Breast epithelium (tissue), 4 donors: Measurements from ENCODE around the gene PRIMA1. TPM values are rescaled to one million over a fixed set of nuclear protein-coding genes. Genes with fewer than 3 reads are reported as not detected.
A peak's percentile ranks its signal among the peaks of the same experiment; 100 is the strongest.
"Not testable (repeated sequence)": the region's sequence is repeated elsewhere in the genome, so short reads cannot be mapped to it uniquely, and the experiment has no call there.

ENCODE experiments used
- DNase-seq, 2 donors: peaks; one replicate each; pipeline ENCODE4 v3.0.0-alpha.2; 2019; ENCODE audit warnings: low spot score in 2 of 2
- H3K27ac ChIP-seq, 2 donors: fragments of 200-600 bp; sonication (generic) in 1 of 2; one replicate each; pipeline ENCODE4 v1.5.1; 2016 to 2019; ENCODE audit warnings: mild to moderate bottlenecking in 1 of 2
- H3K27me3 ChIP-seq, 2 donors: fragments of 200-600 bp; sonication (generic) in 1 of 2; one replicate each; pipeline versions ENCODE4 v1.5.1 to v1.6.0; 2017 to 2019; ENCODE audit warnings: control low read depth in 1 of 2, mild to moderate bottlenecking in 1 of 2
- H3K36me3 ChIP-seq: fragments of 200-600 bp; one replicate; pipeline ENCODE4 v1.5.1; 2019
- H3K4me1 ChIP-seq, 2 donors: fragments of 200-600 bp; sonication (generic); one replicate each; pipeline ENCODE4 v1.5.1; 2016 to 2019; ENCODE audit warnings: control low read depth in 1 of 2
- H3K4me3 ChIP-seq, 3 donors: fragments of 200-600 bp; sonication (generic); 1 replicate in 2 of 3; 2 replicates in 1 of 3; pipeline ENCODE4 v1.5.1; 2016 to 2019; ENCODE audit warnings: mild to moderate bottlenecking in 3 of 3, moderate library complexity in 2 of 3
- H3K9me3 ChIP-seq, 2 donors: fragments of 200-600 bp; sonication (generic) in 1 of 2; one replicate each; pipeline ENCODE4 v1.5.1; 2016 to 2019; ENCODE audit warnings: control low read depth in 1 of 2
- POLR2A ChIP-seq: fragments of 450-650 bp; IDR thresholded peaks from one replicate; pipeline ENCODE4 v1.6.1; 2016; ENCODE audit warnings: antibody characterized with exemption, mild to moderate bottlenecking, moderate library complexity
- POLR2AphosphoS5 ChIP-seq, 3 donors: sonication (generic); formaldehyde crosslinking; IDR thresholded peaks; one replicate each; pipeline ENCODE4 v1.6.1; 2017; ENCODE audit warnings: antibody characterized with exemption in 3 of 3
- intact Hi-C: fragments of 100-400 bp; cut with DNase I; formaldehyde crosslinking; loops from one replicate; pipeline ENCODE4 v1.15.1; 2023; ENCODE audit warnings: low total_unique reads
- total RNA-seq, 3 donors: library from RNA; depleted of rRNA; stranded (reverse); fragments of >200 nt; gene quantifications; one replicate each; pipeline ENCODE4 v1.1.0, GENCODE V29; 2016
- TF ChIP-seq, protein P1 (sequence below), 3 donors: fragments of 450-650 bp; IDR thresholded peaks; one replicate each; pipeline ENCODE4 v1.5.1; 2016 to 2017; ENCODE audit warnings: antibody characterized with exemption in 3 of 3, mild to moderate bottlenecking in 3 of 3, moderate library complexity in 3 of 3

PRIMA1 gene
- total RNA-seq, 3 donors from 2014 or later = 0.98 to 2.1 (median 1.3) TPM

DNA sequence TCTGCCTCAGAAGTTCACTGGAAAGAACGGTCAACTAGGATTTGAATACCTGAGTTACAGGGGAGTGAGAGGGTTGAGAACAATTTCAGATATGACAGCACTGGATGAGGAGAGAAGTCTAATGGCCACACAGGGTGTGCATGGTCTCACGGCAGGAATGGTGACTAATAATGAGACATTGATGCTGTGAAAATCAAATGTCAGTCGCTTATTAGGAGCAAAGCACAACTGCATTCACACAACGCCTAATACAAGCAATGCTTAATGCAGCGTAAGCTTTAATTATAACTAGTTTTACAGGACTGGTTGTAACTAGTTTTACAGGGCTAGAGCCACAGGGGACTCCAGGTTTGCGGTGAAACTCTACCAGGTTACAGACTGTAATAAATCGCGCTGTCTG is 23.4 kb upstream of the PRIMA1 start:
- Histone ChIP-seq H3K4me1 (no peaks in the 10 kb centered on the region), H3K27ac (no peak overlapping the region), H3K4me3 (no peak overlapping the region), H3K9me3 (peaks cover 3 to 38% of the 10 kb centered on the region in 2 donors), H3K27me3 (no peaks in the 10 kb centered on the region), H3K36me3 (no peaks in the 10 kb centered on the region)
- TF ChIP-seq POLR2A = no peak
- TF ChIP-seq, protein P1, sequence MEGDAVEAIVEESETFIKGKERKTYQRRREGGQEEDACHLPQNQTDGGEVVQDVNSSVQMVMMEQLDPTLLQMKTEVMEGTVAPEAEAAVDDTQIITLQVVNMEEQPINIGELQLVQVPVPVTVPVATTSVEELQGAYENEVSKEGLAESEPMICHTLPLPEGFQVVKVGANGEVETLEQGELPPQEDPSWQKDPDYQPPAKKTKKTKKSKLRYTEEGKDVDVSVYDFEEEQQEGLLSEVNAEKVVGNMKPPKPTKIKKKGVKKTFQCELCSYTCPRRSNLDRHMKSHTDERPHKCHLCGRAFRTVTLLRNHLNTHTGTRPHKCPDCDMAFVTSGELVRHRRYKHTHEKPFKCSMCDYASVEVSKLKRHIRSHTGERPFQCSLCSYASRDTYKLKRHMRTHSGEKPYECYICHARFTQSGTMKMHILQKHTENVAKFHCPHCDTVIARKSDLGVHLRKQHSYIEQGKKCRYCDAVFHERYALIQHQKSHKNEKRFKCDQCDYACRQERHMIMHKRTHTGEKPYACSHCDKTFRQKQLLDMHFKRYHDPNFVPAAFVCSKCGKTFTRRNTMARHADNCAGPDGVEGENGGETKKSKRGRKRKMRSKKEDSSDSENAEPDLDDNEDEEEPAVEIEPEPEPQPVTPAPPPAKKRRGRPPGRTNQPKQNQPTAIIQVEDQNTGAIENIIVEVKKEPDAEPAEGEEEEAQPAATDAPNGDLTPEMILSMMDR (IDR thresholded peaks at IDR 0.05) = no peak
- TF ChIP-seq POLR2AphosphoS5 (IDR thresholded peaks at IDR 0.05) = no peak
- intact Hi-C loops = no loop called here
- no peak for DNase-seq

DNA sequence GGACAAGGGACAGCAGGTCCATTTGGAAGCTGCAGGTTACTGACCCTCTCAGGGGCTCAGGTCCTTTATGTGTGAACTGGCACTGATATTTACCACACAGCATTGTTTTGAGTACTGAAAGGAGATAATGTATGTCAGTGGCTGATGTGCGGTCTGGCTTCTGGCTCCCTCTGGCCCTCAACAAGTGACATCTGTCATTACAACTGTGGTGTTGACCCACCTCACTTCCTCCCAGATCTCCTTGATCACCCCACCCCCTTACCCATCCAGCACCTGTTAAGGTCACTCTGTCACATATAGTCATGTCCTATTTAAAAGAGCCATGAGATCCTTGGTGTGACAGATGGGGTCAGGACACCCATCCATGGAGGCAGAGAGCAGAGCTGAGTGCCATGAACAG is 22.7 kb upstream of the PRIMA1 start:
- no peak overlapping the region for H3K27ac ChIP-seq
- H3K4me1 ChIP-seq = no peaks in the 10 kb centered on the region
- H3K9me3 ChIP-seq = peaks cover 3 to 35% of the 10 kb centered on the region in 2 donors
- intact Hi-C loops = no loop called here
- no peaks in the 10 kb centered on the region for H3K36me3 ChIP-seq
- no peak for DNase-seq
- TF ChIP-seq, protein P1 (IDR thresholded peaks at IDR 0.05) = no peak
- no peak for TF ChIP-seq POLR2A
- no peak for TF ChIP-seq POLR2AphosphoS5 (IDR thresholded peaks at IDR 0.05)
- H3K4me3 ChIP-seq = no peak overlapping the region
- H3K27me3 ChIP-seq = no peaks in the 10 kb centered on the region

GRCh38 chr14:93809491-93810420 is 21.5 kb upstream of the PRIMA1 start:
- H3K27me3 ChIP-seq, H3K4me3 ChIP-seq, H3K27ac ChIP-seq, H3K36me3 ChIP-seq, intact Hi-C loops, H3K4me1 ChIP-seq, DNase-seq: not testable (repeated sequence)
- H3K9me3 ChIP-seq = peaks cover 0 to 22% of the 10 kb centered on the region in 2 donors

DNA sequence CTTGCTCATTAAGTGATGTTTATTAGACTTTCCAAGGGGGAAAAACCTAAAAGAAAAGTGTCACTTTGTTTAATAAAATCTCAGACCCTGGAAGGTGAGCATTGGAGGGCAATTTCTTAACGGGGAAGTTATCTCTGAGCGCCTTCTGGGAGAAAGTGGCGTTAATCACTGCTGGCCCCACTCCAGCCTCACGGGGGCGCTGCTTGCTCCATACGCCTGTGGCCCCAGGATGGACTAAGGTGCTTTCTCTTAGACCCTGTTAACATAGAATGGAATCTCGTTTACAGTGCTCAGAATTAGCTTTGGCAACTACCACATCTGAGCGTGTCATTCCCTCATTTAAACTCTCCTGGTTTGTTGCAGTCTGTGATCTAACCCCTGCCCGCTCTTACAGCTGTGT is 16.4 kb upstream of the PRIMA1 start:
- no peaks in the 10 kb centered on the region for H3K36me3 ChIP-seq
- no peak overlapping the region for H3K4me3 ChIP-seq
- DNase-seq = no peak
- H3K4me1 ChIP-seq = no peaks in the 10 kb centered on the region
- no peaks in the 10 kb centered on the region for H3K27me3 ChIP-seq
- H3K27ac ChIP-seq = no peak overlapping the region
- TF ChIP-seq POLR2A (no peak), POLR2AphosphoS5 (IDR thresholded peaks at IDR 0.05) (no peak)
- TF ChIP-seq, protein P1 (IDR thresholded peaks at IDR 0.05) = no peak
- intact Hi-C loops = no loop called here
- H3K9me3 ChIP-seq = peaks cover 0 to under 1% of the 10 kb centered on the region in 2 donors

- Histone ChIP-seq H3K9me3 (no peaks in the 10 kb centered on the region), H3K4me1 (no peaks in the 10 kb centered on the region), H3K36me3 (no peaks in the 10 kb centered on the region), H3K27me3 (no peaks in the 10 kb centered on the region), H3K27ac (peak overlapping the region in 1 of 2 donors; percentile 52), H3K4me3 (no peak overlapping the region)
- DNase-seq = no peak
- intact Hi-C loops = no loop called here
- no peak for TF ChIP-seq POLR2A
- TF ChIP-seq POLR2AphosphoS5 (IDR thresholded peaks at IDR 0.05) = no peak
- TF ChIP-seq, protein P1 (IDR thresholded peaks at IDR 0.05) = no peak
Observed at GRCh38 chr14:93803408-93804318, 15.4 kb upstream of the PRIMA1 start.
